WERI-Rb-1 (cell line): Measurements from ENCODE around the gene PAXX.
A peak's percentile ranks its signal among the peaks of the same experiment; 100 is the strongest.

ENCODE experiments used
- DNase-seq: peaks from one replicate; pipeline ENCODE4 v3.0.0-alpha.2; 2020
- H3K27ac ChIP-seq: fragments of 250-450 bp; sonication (Bioruptor Pico); 2 replicates; pipeline ENCODE4 v1.5.1; 2020; ENCODE audit warnings: mild to moderate bottlenecking, moderate library complexity
- H3K27me3 ChIP-seq: fragments of 250-450 bp; sonication (Bioruptor Pico); 2 replicates; pipeline ENCODE4 v1.5.1; 2021; ENCODE audit warnings: mild to moderate bottlenecking, low read depth, moderate library complexity; ENCODE audit not compliant: insufficient read depth, severe bottlenecking
- H3K36me3 ChIP-seq: fragments of 250-450 bp; sonication (Bioruptor Pico); 2 replicates; pipeline ENCODE4 v1.5.1; 2020; ENCODE audit warnings: mild to moderate bottlenecking, moderate library complexity
- H3K4me3 ChIP-seq: 2 replicates; pipeline ENCODE4 v1.5.1; 2011; ENCODE audit warnings: low read depth, mild to moderate bottlenecking, control low read depth, low read length
- H3K9me3 ChIP-seq: fragments of 250-450 bp; sonication (Bioruptor Pico); 2 replicates; pipeline ENCODE4 v1.5.1; 2021; ENCODE audit warnings: mild to moderate bottlenecking, moderate library complexity; ENCODE audit not compliant: severe bottlenecking
- CTCF ChIP-seq: IDR thresholded peaks from 2 replicates; pipeline ENCODE4 v1.5.1; 2011; ENCODE audit warnings: low read depth, mild to moderate bottlenecking, control low read depth, inconsistent platforms, low read length

PAXX gene

DNA sequence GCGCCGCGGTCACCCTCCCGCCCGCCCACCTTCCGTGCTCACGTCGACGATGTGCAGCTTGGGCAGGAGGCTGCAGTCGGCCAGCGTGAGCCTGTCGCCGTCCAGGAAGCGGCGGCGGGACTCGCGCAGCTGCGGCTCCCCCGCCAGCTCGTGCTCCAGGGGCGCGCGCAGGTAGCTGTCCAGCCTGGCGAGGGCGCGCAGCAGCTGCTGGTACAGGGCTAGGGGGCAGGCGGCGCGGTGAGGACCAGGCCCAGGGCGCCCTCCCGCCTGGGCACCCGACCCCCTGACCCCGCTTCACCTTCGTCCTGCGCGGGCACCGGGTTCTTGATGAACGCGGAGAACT lies 2.6 kb downstream of the PAXX start:
- DNase-seq, result no peak
- Histone ChIP-seq H3K27ac (no peak overlapping the region), H3K9me3 (peaks cover 4% of the 10 kb centered on the region), H3K36me3 (peaks cover 20% of the 10 kb centered on the region), H3K4me3 (no peak overlapping the region), H3K27me3 (no peaks in the 10 kb centered on the region)
- TF ChIP-seq CTCF, result no peak

- Histone ChIP-seq H3K36me3 (peaks cover 20% of the 10 kb centered on the region), H3K27ac (no peak overlapping the region), H3K27me3 (no peaks in the 10 kb centered on the region), H3K9me3 (peaks cover 4% of the 10 kb centered on the region), H3K4me3 (no peak overlapping the region)
- no peak for TF ChIP-seq CTCF
- no peak for DNase-seq
These were observed 3.1 kb downstream of the PAXX start for GRCh38 chr9:136995362-136995761.

- Histone ChIP-seq H3K36me3 (peaks cover 20% of the 10 kb centered on the region), H3K27ac (0 out of 2 replicates have a peak overlapping the region, but pooled peaks have one; percentile 3), H3K27me3 (no peaks in the 10 kb centered on the region), H3K4me3 (no peak overlapping the region), H3K9me3 (no peaks in the 10 kb centered on the region)
- no peak for DNase-seq
- TF ChIP-seq CTCF, result no peak
These were observed 3.6 kb downstream of the PAXX start for GRCh38 chr9:136995772-136996311.

DNA sequence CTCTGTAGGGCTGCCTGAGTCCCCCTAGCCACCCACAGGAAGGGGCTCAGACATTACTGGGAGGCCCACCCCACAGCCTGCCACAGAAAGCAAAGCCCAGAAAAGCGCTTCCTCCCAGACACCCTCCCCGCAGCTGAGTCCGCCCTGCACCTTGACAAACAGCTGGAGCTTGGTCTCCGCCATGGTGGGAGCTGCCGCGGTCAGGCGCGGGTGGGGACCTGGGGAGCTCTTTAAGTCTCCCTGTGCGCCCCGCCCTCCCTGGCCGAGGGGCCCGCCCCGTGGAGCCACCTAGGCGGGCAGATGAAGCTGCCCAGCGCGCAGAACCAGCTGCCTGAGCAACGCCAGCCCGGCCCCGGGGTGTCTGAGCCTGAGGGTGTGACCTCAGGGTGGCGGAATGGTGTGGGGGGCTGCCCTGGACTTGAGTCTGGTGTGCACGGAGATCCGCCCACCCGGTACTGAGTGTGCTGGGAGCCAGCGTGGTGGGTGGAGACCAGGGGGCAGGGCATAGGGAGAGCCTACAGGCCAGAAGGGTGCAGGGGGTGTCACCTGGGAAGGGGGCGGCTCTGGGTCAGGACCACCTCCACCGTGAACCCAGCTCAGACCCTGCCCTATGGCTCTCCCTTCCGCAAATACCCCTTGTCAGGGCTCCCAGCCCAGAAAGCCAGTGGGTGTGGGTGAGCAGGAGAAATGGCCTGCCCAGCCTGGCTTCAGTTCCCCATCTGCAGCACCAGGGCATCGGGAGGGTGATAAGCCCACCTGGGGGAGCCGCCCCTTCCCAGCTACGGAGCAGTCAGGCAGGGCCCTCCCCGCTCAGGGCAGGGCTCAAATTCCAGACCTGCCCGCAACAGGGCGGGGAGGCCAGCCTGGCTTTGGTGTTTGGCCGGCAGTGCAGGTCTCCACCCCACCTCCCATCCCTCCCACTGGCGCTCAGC lies 4.4 kb downstream of the PAXX start, which contains the start of gene CLIC3:
Gene CLIC3 (minus strand): TSS at position 208 of the 932 bp plus-strand sequence. CDS start 25 bp downstream, at position 183.
- Histone ChIP-seq H3K4me3 (peak within 1 kb of the TSS; percentile 37), H3K36me3 (peaks cover 20% of the 10 kb centered on the region), H3K9me3 (no peaks in the 10 kb centered on the region), H3K27ac (peak within 1 kb of the TSS; percentile 3), H3K27me3 (no peaks in the 10 kb centered on the region)
- peak; percentile 73 for DNase-seq
- no peak for TF ChIP-seq CTCF

DNA sequence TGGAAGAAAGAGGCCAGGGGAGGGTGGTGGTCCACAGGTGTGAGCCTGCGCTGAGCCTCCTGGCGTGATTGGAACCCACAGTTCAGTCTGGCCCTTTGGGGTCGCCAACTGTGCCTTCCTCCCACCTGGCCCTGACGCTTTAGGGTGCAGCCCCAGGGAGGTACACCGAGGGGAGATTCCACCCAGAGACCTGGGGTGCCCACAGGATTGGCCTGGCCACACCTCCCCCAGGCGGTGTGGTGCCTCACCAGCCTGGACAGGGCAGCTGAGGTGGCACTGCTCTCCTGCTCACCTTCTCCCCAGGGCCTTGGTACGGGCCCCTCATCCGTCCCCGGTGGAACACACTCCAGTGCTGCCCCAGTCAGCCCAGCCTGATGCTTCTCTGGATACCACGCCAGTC lies 5.1 kb downstream of the PAXX start:
- DNase-seq, result no peak
- Histone ChIP-seq H3K36me3 (peaks cover 20% of the 10 kb centered on the region), H3K4me3 (no peak overlapping the region), H3K27ac (no peak overlapping the region), H3K27me3 (no peaks in the 10 kb centered on the region), H3K9me3 (no peaks in the 10 kb centered on the region)
- TF ChIP-seq CTCF, result no peak
